ENCODE measurements around the gene B3GAT2.

Gene B3GAT2

GRCh38 chr6:70841112-70841511, 115.7 kb downstream of the B3GAT2 start:
- no peak for DNase-seq

- no peak for DNase-seq
Measured at GRCh38 chr6:70839286-70840266, 117.3 kb downstream of the B3GAT2 start.

GRCh38 chr6:70838907-70839285, 118.0 kb downstream of the B3GAT2 start:
- DNase-seq, result no peak

- DNase-seq, result no peak
Measured at GRCh38 chr6:70834520-70834919, 122.3 kb downstream of the B3GAT2 start.

- no peak for DNase-seq
Measured at GRCh38 chr6:70831427-70831826, 125.4 kb downstream of the B3GAT2 start.

- DNase-seq, result no peak
Measured at GRCh38 chr6:70823651-70824050, 133.2 kb downstream of the B3GAT2 start.

GRCh38 chr6:70821751-70822150, 135.1 kb downstream of the B3GAT2 start:
- DNase-seq, result no peak

- no peak for DNase-seq
Measured at GRCh38 chr6:70820778-70821177, 136.1 kb downstream of the B3GAT2 start.

- DNase-seq, result no peak
Measured at GRCh38 chr6:70819646-70820045, 137.2 kb downstream of the B3GAT2 start.

GRCh38 chr6:70813885-70814284, 143.0 kb downstream of the B3GAT2 start:
- DNase-seq, result no peak

- no peak for DNase-seq
Measured at GRCh38 chr6:70811788-70812187, 145.1 kb downstream of the B3GAT2 start.

Measured in activated CD4-positive, alpha-beta T cell treated with anti-CD3 and anti-CD28 coated beads for 1 hour (primary cell).